SU-DHL-6 (cell line): ENCODE measurements around the gene ZNF253.
"Not testable (repeated sequence)": the region's sequence is repeated elsewhere in the genome, so short reads cannot be mapped to it uniquely, and the experiment has no call there.

Source experiments
- CTCF ChIP-seq: fragments of 200-600 bp; sonication (generic); IDR thresholded peaks from one replicate; pipeline ENCODE4 v1.5.1; 2017; ENCODE audit warnings: antibody characterized with exemption, mild to moderate bottlenecking, low read length, moderate library complexity; ENCODE audit not compliant: insufficient read depth, poor library complexity, severe bottlenecking
- EZH2phosphoT487 ChIP-seq: fragments of 200-600 bp; sonication (generic), shearing (Covaris generic); conservative IDR thresholded peaks from 2 replicates; pipeline ENCODE4 v1.6.1; 2018; ENCODE audit warnings: mild to moderate bottlenecking, antibody characterized with exemption, low read length, moderate library complexity, mixed read lengths

GRCh38 chr19:19821976-19822375 is 43.7 kb upstream of the ZNF253 start:
- not testable (repeated sequence) for TF ChIP-seq CTCF, EZH2phosphoT487
